ENCODE measurements around the gene RAD51B.

GRCh38 chr14:68630611-68631393 is 811.2 kb downstream of the RAD51B start:
- no peak for TF ChIP-seq CTCF (IDR thresholded peaks at IDR 0.05; ENCODE audit: poor library complexity)
- TF ChIP-seq EZH2 (IDR thresholded peaks at IDR 0.05; ENCODE audit: borderline replicate concordance), result no peak

All from hepatocyte (in vitro differentiated cells).